NCI-H1417 (cell line): ENCODE results near the gene RXRA.
A peak's percentile ranks its signal among the peaks of the same experiment; 100 is the strongest.
"Not testable (repeated sequence)": the region's sequence is repeated elsewhere in the genome, so short reads cannot be mapped to it uniquely, and the experiment has no call there.

ENCODE experiments used
- DNase-seq, 3 experiments: peaks; one replicate each; lab custom pipeline; 2025; lab: John Stamatoyannopoulos, UW

RXRA gene

DNA sequence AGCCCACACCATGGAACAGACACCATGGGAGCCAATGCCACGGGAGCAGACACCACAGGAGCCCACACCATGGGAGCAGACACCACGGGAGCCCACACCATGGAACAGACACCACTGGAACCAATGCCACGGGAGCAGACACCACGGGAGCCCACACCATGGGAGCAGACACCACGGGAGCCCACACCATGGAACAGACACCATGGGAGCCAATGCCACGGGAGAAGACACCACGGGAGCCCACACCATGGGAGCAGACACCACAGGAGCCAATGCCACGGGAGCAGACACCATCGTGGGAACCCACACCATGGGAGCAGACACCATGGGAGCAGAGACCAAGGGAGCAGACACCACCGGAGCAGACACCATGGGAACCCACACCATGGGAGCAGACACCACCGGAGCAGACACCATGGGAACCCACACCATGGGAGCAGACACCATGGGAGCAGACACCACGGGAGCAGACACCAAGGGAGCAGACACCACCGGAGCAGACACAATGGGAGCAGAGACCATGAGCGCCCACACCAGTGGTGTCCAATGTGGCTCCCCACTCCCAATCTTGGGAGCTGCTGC is 17.5 kb upstream of the RXRA start:
- DNase-seq, result not testable (repeated sequence)

DNA sequence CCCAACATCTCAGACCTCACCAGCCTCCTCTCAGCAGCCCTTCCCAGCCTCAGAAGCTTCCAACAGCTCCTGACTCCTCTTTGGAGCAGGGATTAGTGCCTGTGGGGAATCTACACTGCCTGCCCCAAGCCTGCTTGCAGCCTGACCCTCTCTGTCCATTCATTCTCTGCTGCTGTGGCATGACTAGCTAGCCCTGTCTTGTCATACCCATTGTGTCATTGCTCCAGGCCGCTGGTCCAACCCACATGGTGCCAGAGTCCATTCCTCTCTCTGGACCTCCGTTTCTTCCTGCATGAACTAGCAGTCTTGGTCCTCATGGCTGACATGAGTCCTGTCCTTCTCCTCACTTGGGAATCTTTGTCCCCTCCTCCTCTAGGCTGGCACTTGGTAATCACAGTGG is 12.8 kb upstream of the RXRA start:
- no peak for DNase-seq

DNA sequence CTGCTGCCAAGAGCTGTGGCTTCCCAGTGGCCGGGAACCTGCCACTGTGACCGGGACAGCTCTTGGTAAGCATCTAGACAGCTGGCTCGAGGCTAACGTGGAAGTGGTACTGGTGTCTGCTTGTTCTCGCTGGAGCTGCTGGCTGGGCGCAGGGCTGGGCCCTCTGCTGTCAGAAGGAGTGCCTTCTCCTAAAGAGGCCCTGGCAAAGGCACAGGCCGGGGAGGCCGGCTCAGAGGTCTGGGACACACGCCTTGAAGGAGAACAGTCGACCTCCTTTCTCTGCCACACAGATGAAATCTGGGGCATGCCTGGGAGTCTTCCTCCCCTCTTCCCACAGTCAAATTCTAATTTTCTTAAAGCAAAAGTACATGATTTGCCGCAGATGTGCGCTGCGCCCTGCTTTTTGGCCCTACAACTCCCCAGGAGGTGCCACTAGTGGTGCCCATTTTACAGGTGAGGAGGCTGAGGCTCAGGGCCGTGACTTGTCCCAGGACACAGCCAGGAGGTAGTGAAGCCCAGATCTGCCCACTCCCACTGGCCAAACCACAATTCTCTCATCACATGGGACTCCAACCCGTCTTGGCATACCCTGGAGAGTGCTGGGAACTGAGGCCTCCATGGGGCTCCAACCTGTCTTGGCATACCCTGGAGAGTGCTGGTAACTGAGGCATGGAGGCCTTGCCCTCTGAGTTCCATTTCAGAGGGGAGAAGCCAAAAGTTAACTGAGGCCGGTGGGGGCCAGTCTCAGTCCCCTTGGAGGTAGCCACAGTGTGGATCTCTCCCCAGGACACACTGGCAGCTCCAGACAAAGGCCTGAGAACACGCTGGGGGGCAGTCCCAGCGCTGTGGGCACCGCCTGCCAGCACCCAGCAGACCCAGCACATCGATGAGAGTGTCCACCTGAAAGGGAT is 12.0 kb upstream of the RXRA start:
- no peak for DNase-seq

DNA sequence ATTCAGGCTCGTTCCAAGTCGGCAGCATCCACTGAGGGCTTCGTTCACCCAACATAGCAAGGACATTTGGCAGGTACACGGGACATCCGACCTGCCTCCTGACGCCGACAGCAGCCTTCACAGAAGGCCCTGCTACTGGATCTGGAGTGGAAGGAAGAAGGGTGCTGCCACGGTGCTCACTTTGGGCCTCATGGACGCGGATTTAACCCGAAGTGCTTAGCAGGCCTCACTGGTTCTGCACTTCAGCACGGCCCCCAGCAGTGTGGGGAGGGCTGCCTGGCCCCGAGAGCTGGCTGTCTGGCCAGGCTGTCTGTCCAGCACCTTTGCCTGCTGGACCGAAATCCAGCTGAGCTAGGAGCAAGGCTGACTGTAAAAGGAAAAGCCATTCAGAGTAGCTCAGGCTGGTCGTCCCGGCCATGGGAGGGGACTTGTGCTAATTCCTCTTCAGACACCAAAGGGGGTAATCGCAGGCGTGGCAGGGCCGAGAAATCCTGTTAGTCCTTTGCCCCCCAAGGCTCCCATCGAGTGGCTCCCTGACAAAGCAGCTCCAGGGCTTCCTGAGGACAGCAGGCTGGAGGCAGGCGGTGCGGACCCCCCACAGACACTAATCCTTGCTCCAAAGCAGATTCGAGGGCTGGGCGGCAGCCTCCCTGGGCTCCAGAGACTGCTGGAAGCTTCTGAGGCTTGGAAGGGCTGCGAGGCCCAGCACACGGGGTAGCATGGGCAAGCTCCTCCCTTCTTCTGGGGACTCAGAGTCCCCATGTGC is 11.1 kb upstream of the RXRA start:
- no peak for DNase-seq

DNA sequence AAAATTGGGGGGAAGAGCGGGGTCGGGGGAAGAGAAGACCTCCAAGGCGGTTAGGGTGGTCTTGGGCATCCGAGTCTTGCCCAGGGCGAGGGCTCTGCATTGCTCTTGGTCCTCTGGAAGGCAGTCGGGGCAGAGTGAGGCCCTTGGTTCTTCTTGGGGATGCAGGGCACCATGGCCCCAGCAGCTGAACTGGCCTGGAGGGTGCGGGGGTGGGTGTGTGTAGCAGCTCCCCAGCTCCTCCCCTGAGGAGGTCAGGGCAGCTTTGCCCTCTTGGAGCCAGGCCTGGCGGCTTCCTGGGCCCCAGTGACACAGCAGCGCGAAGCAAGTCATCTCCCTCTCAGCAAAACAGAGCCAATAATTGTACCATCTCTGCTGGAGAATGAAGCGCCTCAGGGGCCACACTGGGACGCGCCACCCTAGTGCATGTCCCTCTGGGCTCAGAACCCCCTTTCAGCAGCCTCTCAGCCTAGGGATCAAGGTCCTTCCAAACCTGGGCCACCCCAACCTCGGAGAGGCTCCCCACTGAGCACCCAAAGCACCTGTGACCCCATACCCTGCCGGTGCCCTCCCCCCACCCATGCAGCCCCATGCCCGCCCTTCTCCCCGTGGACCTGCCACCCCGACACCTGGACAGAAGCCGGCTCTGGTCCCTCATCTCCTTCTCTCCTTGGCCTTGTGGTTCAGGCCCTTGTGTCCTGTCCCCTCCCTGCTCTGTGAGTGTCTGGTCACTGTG is 10.4 kb upstream of the RXRA start:
- no peak for DNase-seq

DNA sequence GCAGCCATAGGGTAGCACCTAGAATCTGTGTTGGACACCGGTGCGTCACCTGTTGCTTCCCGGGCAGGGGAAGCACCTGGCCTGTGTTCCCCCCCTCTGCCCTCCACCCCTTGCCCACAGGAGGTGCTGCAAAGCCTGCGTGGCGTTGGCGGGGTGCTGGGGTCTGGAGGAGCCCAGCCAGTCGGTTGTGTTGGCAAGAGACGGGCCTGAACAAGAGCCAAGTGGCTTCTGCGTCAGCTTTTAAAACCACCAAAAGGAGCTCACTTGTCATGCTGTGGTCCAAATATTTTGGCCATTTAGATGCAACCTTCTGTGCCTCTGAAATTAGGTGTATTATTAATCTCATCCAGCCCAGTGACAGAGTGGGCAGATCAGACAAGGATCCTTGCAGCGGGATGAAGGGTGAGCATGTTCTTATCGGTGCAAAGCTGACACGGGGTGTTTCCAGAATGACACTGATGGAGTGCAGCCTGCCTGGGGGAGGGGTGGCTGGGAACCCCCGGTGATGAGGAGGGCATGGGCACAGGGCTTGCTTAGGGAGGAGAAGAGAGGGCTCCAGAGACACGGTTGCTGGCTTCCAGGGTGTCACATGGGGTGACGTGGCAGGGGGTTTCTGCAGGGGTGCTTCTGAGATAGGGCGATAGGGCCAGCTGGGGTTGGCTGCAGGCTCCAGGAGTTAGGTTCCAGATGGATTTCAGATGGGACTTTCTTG is 9.7 kb upstream of the RXRA start:
- peak in 2 of 3 experiments; percentile 37 to 63 for DNase-seq

DNA sequence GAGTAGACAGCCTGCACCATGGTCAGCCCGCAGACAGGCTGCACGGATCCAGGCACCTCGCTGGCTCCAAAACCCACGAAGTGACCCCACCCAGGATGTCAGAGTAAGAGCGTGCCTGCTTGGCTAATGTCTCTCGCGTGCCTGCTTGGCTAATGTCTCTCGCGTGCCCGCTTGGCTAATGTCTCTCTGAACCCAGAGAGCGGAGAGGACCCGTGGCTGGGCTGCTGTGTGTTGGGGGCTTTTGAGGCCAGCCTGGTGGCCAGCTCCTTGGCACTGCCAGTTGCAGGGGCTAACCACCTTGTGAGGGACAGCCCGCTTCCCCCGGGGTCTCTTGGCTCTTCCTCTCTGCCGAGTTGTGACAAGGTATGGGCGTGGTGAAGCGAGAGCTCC is 8.9 kb upstream of the RXRA start:
- no peak for DNase-seq

DNA sequence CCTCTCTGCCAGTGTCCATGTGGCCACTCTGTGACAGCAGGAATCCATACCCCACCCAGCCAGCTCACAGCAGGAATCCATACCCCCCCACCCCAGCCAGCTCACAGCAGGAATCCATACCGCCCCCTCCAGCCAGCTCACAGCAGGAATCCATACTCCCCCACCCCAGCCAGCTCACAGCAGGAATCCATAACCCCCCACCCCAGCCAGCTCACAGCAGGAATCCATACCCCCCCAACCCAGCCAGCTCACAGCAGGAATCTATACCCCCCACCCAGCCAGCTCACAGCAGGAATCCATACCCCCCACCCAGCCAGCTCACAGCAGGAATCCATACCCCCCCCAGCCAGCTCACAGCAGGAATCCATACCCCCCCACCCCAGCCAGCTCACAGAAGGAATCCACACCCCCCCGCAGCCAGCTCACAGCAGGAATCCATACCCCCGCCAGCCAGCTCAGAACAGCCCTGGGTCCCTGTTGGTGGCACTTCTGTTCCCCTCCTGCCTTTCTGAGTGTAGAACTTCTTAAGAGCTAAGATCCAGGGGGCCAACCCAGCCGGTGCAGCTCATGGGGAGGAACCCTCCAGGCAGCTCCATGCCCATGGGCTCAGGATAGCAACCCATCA is 8.4 kb upstream of the RXRA start:
- DNase-seq, result no peak

DNA sequence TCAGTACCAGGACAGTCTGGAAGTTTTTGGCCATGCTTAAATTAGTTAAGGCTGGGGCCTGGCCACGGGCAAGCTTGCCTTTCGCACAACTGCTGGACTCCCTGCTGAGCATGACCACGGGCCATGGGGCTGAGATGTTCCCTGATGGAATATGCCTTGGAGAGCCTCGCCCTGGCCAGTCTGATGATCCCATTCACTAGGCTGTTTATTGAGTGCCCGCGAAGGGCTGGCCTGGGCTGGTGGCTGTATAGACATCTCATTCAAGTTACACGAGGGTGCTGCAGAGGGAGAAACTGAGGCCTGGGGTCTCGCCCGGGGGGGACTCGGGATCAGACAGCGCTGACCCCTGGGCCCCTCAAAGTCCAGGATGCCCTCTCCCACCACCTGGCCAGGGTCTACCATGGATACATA is 7.8 kb upstream of the RXRA start:
- DNase-seq, result no peak

DNA sequence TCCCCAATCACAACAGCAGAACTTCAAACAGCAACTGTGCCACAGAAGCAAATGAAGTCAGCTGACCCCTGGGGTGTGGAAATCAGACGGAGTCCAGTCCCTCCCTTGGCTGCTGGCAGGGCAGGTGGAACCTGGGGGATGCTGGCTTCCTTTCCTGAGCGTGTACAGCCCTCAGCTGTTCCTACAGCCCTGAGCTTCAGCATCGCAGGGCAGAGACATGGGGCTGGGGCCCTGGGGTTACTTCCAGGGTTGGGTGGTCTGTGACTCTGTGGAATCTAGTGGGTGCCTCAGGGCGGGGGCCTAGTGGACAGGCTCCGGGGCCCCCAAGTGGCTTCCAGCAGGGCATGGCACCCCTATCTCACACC is 7.3 kb upstream of the RXRA start:
- no peak for DNase-seq

DNA sequence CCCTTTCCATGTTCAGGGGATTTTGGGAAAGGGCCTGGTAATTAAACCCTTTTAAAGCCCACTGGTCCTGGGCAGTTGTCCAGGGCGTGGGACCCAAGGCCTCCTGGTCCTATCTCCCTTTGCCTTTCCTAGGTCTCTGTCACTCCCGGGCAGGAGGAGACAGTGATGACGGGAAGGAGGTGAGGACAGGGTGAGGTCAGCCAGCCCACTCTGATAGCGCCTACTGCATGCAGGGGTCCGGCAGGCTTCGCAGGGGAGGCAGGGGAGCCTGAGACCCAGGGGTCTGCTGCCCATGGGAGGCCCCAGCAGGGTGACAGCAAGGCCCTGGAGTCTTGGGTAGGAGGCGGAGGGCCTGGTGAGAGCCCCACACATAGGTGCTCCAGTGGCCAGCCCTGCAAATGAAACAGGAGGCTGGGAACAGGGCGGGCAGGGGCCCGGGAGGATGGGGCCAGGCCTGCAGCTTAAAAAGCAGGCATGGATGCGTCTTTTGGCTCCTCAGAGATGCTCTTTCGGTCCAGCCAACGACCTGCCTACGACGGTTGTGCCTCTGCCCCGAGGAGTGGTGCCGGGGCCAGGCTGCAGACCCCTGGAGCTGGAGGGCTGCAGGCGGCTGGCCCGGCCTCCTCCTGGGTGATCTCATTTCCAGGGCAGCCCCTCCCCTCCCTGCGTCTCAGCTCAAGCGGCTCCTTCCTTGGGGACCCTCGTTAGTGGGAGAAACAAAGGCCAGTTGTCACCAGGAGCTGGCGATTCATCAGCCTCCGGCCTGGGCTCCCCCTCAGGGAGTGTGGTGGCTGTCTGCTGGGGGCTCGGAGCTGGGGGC is 6.7 kb upstream of the RXRA start:
- no peak for DNase-seq

DNA sequence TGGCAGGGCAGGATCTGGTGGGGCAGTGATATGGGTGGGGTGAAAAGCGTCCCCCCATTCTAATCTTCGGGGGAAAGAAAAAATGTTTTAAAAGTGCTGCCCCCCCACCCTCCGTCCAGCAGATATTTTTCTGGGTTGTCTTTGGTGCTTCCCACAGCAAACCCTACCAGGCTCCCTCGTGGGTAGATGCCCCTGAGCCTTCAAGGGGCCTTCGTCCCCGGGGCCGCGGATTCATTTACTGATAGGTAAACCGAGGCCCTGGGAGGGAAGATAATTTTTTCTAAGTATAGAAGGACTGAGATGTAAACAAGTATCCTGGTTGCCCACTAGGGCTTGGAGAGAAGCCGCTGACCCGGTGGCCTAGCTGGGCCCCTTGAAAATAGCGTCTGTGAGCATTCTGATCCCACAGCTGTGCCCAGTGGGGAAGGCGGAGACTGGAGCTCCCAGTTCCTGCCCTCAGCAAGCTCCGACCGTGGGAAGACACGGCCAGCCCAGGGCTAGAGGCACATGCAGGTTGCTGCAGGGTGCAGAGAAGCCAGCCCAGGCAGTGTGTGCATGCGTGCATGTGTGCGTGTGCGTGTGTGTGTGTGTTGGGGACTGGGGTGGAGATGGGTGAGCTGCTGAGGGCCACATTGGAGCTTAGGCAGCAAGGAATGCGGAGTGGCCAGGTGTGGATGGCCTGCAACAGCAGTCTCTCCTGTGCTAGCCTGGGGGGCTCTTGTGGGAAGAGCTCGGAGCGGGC is 6.0 kb upstream of the RXRA start:
- no peak for DNase-seq

DNA sequence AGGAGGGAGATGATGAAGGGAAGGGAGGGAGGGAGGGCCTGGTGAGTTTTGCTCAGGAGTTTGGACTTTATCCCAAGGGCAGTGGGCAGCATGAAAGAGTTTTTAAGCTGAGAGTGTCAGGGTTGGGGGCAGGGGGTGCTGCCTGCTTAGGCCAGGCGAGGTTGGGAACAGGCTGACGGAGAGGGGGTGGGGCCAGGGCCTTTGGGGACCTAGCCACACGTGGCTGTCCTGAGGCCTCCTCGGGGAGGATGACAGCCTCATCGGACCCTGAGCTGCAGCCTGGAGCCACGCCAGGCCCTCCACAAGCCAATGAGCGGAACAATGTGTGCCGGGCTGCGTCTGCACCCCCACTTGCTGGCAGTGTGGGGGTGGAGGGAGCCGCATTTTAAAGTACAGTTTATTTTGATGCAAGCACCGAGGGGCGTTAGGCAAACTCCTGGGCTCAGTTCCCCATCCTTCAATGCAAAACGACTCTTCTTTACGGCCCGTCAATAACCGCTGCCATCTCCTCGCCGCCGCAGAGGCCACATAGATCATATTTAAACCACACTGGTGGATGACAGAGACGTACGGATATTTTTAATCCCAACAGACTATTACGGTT is 5.3 kb upstream of the RXRA start:
- peak in 1 of 3 experiments; percentile 16 for DNase-seq

DNA sequence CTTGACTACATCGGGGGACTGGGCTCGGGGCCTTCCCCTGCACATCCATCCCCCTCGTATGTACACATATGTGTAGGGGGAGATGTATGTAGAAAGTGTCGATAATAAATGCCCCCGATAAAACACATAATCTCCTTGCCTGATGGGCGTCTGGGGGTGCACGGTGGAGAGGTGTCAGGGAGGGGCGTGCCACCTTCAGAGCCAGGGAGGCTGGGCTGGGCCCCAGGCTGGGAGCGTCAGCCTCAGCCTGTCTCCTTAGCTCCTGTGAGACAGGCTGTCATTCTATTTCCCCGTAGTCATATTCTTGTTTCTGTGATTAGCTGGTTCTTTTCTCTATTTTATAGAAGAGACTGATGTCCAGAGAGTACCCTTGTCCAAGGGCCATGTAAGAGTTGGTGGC is 4.7 kb upstream of the RXRA start:
- DNase-seq, result no peak

DNA sequence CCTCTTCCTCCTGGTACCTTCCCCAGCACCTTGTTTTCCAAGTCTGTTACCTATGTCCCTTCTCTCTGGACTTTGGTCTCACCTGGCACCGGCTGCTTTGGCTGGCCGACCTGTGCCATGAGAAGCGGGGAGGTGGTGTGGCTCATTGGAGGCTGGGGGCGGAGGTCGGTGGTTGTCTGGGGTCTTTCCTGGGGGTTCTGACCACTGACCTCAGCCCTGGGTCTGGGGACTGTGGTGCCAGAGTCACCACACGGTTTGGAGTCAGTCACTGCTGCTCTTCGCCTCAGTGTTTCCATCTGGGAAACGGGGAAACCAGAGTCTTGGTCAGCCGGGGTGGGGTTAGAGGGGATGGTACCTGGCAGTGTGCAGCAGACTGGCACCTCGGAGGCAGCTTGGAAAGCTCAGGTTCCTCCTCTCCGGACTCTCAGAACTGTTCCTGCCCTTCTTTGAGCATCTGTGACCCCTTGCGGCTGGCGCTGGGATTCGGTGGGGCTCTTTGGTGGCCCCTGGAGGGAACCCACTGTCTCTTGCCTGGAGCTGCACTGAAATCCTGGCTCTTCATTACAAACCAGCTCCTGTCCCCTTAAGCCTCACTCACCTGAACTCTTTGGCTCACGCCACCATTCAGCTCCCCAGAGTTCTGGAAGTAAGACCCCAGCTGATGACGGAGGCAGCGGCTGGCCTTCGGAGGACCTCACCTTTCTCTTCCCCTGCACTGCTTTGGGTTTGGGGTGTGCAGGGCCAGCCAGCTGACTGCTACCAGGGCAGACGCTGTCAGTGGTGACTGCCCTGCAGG is 4.1 kb upstream of the RXRA start:
- no peak for DNase-seq

DNA sequence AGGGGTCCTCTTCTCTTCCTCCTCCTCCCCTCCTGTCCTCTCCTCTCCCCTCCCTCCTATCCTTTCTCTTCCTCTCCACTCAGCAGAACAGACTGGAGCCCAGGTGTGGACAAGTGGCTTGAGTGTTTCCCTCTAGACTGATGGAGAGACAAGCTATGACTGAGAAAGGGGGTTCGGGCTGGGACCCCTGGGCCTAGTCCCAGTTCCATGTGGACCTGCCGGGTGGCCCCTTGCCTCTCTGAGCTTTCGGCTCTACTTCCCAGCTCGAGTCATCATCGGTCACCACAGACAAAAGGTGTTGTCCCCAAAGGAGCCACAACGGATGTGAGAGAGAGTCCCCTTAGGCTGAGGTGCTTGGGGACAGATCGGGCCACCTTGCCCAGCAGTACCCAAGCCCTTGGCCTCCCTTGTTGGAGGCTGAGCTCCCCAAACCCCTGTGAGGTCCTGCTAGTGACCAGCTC is 3.4 kb upstream of the RXRA start:
- DNase-seq, result no peak

DNA sequence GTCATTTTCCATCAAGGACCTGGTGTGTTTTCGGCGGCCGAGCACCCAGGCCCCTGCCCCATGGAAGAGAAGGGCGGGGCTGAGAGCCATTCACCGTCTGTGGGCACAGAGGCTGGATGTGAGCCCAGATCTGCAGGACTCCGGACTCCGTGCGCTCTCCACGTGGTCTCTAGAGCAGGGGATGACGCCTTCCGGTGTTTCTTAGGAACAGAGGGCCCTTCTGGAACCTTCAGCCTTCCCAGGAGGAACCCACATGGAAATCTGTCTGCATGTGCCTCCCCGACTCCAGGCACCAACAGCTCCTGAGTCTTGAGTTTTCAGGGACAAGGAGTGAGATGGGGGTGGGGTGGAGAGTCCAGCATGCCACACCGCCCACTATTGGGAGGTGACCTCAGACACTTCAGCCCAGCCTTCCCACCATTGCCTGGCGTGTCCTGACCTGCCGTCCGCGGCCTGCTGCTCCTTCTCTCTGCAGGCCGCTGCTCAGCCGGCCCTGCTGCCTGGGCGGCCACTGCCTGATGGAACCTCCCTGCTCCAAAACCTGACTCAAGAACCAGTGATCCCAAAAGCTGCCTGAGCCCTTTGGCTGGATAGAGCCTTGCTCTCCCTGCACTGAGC is 2.4 kb upstream of the RXRA start:
- DNase-seq, result peak in 2 of 3 experiments; percentile 22 to 48
